ENCODE results near the gene DHRS12.

The DHRS12 gene

DNA sequence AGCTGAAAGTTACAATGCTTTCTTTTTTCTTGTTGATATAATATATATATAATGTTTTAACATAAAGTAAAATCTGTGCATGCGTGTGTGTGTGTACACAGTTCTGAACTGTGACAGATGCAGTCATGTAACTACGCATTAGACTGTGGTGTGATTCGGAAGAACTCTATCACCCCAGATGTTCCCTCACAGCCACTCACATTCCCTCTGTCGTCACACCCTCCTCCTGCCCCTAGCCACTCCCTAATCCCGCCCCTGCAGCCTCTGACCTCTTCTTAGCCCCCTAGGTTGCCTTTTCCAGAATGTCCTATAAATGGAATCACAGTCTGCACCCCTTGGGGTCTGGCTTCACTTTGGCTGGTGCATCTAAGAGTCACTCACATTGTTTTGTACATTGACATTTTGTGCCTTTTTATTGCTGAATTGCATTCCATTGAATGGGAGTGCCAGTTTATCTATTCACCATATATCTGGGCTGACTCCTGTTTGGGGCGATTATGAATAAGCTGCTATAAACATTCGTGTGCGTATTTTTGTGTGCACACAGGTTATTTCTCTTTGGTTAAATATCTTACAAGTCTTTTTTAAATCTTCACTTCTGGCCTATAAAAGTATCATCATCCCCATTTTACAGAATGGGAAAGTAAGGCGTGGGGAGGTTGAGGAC is 20.4 kb downstream of the DHRS12 start:
- no peaks in the 10 kb centered on the region for H4K20me1 ChIP-seq
- TF ChIP-seq Cebpa-rat (IDR thresholded peaks at IDR 0.05) = no peak
- H3K36me3 ChIP-seq = no peaks in the 10 kb centered on the region
- H3K27me3 ChIP-seq = no peaks in the 10 kb centered on the region
- no peaks in the 10 kb centered on the region for H3K9me3 ChIP-seq (replicated peaks in 1 of 11)
- no peak overlapping the region for H3K4me2 ChIP-seq
- no peak overlapping the region for H3K4me3 ChIP-seq
- no peak overlapping the region for H3K9ac ChIP-seq
- peaks cover 0 to 9% (median 0%) of the 10 kb centered on the region in 10 experiments; a peak in 5 of 20 replicates for H3K4me1 ChIP-seq
- no peak overlapping the region for H3K27ac ChIP-seq

DNA sequence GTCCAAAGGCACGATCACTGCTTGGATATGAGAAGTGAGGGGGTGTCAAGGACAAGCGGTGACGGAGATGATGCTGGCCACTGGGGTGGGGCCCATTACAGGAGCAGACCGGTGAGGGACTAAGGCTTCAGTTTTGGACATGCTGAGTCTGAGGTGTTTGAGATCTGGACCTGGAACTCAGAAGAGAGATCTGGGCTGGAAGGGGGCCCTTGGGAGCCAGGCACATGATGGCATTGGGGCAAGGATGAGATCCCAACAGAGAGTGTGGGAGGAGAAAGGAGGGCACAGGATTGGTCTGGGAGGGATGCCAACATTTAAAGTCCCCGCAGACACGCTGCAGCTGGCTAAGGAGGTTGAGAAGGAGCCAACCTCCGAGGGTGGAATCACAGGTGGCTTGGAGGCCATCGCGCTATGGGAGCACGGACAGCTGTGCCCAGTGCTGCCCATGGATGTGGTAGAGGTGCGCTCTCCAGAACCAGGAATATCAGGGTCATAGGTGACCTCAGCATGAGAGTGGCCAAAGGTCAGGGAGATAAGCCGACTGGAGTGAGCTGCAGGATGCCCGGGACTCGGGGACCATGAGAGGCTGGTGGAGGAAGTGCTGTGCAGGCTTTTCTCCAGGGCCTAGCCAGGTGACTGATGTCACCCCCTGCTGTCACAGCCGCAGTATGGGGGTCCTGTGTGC is 21.8 kb downstream of the DHRS12 start:
- Histone ChIP-seq H3K4me2 (no peak overlapping the region), H4K20me1 (no peaks in the 10 kb centered on the region), H3K27me3 (no peaks in the 10 kb centered on the region), H3K9ac (no peak overlapping the region), H3K36me3 (no peaks in the 10 kb centered on the region), H3K27ac (no peak overlapping the region), H3K4me1 (peaks cover 0 to 18% (median 3%) of the 10 kb centered on the region in 10 experiments; a peak in 7 of 20 replicates), H3K9me3 (replicated peaks in 1 of 11) (no peaks in the 10 kb centered on the region), H3K4me3 (no peak overlapping the region)
- TF ChIP-seq Cebpa-rat (IDR thresholded peaks at IDR 0.05) = no peak

DNA sequence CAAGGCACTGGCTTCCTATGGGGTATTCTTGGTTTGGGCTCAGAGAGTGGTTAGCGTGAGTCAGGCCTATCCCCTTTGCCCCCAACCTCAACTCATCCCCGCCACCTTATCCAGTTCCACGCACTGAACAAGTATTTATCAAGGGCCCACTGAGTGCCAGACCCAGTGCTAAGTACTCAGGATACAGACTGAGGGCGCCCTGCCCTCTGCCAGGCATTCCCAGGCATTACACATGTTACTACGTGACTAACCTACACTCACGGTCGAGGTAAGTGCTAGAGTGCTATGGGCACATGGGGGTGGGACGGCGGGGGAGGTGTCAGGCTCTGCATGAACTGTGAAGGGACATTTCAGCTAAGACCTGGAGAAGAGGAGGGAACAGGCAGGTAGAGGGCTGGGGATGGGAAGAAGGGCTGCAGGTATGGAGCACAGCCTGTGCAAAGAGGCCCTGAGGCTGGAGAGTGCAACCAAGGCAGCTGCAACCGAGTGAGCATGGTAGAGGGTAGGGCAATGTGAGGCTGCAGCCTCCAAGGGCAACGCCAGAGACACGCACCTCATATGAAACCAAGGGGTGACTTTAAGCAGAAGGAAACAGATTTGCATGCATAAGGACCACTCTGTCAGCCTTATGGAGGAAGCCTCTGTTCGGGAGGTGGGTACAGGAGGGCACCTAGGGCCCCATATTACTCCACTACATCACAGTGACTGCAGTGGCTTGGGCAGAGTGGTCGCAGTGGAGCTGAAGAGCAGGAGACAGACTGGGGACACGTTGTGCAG is 22.5 kb downstream of the DHRS12 start:
- H3K4me2 ChIP-seq = no peak overlapping the region
- no peak overlapping the region for H3K9ac ChIP-seq
- TF ChIP-seq Cebpa-rat (IDR thresholded peaks at IDR 0.05) = no peak

DNA sequence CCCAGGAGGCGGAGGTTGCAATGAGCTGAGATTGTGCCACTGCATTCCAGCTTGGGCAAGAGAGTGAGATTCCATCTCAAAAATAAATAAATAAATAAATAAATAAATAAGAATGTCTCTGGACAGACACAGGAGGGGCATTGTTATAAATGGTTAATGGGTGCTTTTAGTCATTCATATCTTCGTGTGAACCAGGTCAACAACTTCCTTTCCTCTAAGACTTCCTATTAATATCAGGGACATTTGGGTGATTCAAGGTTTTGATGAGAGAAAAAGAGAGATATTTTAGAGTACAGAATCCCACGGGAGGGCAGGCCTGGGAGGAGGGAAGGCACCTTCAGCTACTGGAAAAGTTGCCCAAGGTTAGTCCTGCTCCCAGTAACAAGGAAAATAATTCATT is 23.9 kb downstream of the DHRS12 start:
- H3K4me3 ChIP-seq = no peak overlapping the region
- no peak overlapping the region for H3K27ac ChIP-seq
- no peaks in the 10 kb centered on the region for H4K20me1 ChIP-seq
- no peaks in the 10 kb centered on the region for H3K9me3 ChIP-seq (replicated peaks in 1 of 11)
- H3K4me1 ChIP-seq = peaks cover 0 to 11% (median 2%) of the 10 kb centered on the region in 10 experiments; a peak in 6 of 20 replicates
- H3K4me2 ChIP-seq = no peak overlapping the region; a peak in 1 of 22 replicates
- no peaks in the 10 kb centered on the region for H3K27me3 ChIP-seq
- H3K9ac ChIP-seq = no peak overlapping the region
- H3K36me3 ChIP-seq = no peaks in the 10 kb centered on the region
- TF ChIP-seq Cebpa-rat (IDR thresholded peaks at IDR 0.05) = no peak

More for the DNA sequence above, 22.5 kb downstream of the DHRS12 start:
- H3K27me3 ChIP-seq = no peaks in the 10 kb centered on the region
- H4K20me1 ChIP-seq = no peaks in the 10 kb centered on the region
- H3K4me3 ChIP-seq = no peak overlapping the region
- H3K36me3 ChIP-seq = no peaks in the 10 kb centered on the region
- H3K4me1 ChIP-seq = peaks cover 0 to 18% (median 3%) of the 10 kb centered on the region in 10 experiments; a peak in 7 of 20 replicates
- no peaks in the 10 kb centered on the region for H3K9me3 ChIP-seq (replicated peaks in 1 of 11)
- H3K27ac ChIP-seq = no peak overlapping the region

DNA sequence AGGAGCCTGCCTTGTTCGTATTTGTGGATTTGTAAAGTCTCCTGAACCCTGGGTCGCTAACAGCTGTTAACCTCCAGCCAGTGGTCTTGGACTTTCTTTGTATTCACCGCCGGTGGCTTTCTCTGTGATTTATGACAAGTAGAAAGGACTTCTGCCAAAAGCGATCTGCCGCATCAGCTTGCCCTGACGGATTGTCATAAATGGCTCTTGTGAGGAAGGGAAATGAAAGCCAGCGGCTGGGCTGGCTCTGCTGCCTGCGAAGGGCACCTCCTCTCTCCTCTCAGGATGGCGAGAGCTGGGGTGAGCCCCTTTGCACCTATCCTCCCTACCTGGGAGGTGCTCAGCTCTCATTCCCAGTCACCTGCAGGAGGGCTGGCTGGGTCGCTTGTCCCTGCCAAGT is 25.6 kb downstream of the DHRS12 start:
- H3K4me3 ChIP-seq = no peak overlapping the region
- no peaks in the 10 kb centered on the region for H3K27me3 ChIP-seq
- no peaks in the 10 kb centered on the region for H4K20me1 ChIP-seq
- H3K4me2 ChIP-seq = 0 out of 22 replicates have a peak overlapping the region, but pooled peaks of 1 of the 11 experiments have one; percentile 5
- peaks cover 0 to 11% (median 2%) of the 10 kb centered on the region in 10 experiments; a peak in 6 of 20 replicates for H3K4me1 ChIP-seq
- no peaks in the 10 kb centered on the region for H3K9me3 ChIP-seq (replicated peaks in 1 of 11)
- H3K9ac ChIP-seq = no peak overlapping the region
- no peak for TF ChIP-seq Cebpa-rat (IDR thresholded peaks at IDR 0.05)
- no peaks in the 10 kb centered on the region for H3K36me3 ChIP-seq
- H3K27ac ChIP-seq = no peak overlapping the region

DNA sequence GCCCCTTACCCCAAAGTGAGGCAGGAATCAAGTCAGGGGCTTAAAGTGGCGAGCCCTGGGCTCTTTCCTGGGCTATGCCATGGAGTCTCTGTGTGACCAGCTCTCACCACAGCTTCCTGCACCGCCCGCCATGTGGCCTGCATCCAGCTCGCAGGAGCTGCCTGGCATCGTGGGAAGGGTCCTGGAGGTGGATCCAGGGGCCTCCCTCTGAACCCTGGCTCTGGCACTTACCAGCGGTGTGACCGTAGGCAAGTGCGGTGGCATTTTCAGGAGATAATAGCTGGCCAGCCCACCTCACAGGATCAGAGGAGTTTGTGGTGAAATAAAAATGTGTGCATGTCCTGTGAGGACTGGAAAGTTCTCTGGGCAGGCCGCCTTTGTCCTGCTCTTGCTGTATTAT is 26.0 kb downstream of the DHRS12 start:
- Histone ChIP-seq H3K9me3 (replicated peaks in 1 of 11) (no peaks in the 10 kb centered on the region), H4K20me1 (no peaks in the 10 kb centered on the region), H3K9ac (no peak overlapping the region), H3K27me3 (no peaks in the 10 kb centered on the region), H3K36me3 (no peaks in the 10 kb centered on the region), H3K27ac (no peak overlapping the region), H3K4me2 (peak overlapping the region in 3 of 11 experiments; percentile 5 to 37 (median 6); a peak in 2 of 22 replicates), H3K4me3 (no peak overlapping the region), H3K4me1 (peaks cover 0 to 11% (median 2%) of the 10 kb centered on the region in 10 experiments; a peak in 6 of 20 replicates)
- TF ChIP-seq Cebpa-rat (IDR thresholded peaks at IDR 0.05) = no peak

DNA sequence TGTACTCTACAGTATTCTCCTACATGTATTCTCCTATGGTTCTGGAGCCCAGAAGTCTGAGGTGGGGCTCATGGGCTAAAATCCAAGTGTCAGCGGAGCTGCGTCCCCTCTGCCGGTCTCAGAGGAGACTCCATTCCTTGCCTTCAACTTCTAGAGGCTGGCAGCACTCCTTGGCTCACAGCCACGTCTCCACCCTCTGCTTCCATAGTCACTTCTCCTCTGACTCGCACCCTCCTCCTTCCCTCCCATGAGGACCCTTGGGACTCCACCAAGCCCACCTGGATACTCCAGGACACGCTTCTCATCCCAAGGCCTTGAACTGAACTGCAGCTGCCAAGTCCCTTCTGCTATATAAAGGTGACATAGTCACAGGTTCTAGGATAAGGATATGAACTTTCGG is 27.8 kb downstream of the DHRS12 start:
- Histone ChIP-seq H3K4me3 (no peak overlapping the region), H4K20me1 (no peaks in the 10 kb centered on the region), H3K27ac (no peak overlapping the region), H3K36me3 (no peaks in the 10 kb centered on the region), H3K27me3 (no peaks in the 10 kb centered on the region), H3K9ac (no peak overlapping the region), H3K4me1 (peaks cover 0 to 11% (median 2%) of the 10 kb centered on the region in 10 experiments; a peak in 6 of 20 replicates), H3K9me3 (replicated peaks in 1 of 11) (no peaks in the 10 kb centered on the region), H3K4me2 (no peak overlapping the region)
- no peak for TF ChIP-seq Cebpa-rat (IDR thresholded peaks at IDR 0.05)

DNA sequence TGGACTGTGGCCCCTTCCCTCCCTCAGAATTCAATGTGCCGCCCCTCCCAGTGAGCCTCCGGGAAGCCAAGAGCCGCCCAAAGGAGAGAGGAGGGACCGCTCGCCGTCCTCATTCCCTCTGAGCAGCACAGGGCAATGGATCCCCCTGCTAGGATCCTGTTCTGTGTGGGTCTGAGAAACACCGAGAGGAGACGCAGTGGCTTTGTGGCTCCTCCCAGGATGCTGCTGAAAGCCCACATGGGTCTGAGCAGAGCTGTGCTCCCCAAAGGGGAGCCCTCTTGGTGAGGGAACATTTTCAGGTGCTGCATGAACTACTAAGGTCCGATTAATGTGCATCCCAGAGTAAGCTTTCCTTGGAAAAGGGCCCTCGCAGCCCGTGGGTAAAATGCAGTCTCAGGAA is 30.4 kb downstream of the DHRS12 start:
- no peak for TF ChIP-seq Cebpa-rat (IDR thresholded peaks at IDR 0.05)
- Histone ChIP-seq H3K4me1 (peaks cover 0 to 10% (median 2%) of the 10 kb centered on the region in 10 experiments; a peak in 6 of 20 replicates), H3K9ac (no peak overlapping the region), H3K9me3 (replicated peaks in 1 of 11) (no peaks in the 10 kb centered on the region), H3K4me2 (no peak overlapping the region), H3K4me3 (no peak overlapping the region), H4K20me1 (peaks cover 0 to 8% (median 0%) of the 10 kb centered on the region in 11 experiments; a peak in 2 of 22 replicates), H3K36me3 (peaks cover 0 to 6% (median 0%) of the 10 kb centered on the region in 11 experiments; a peak in 2 of 22 replicates), H3K27ac (no peak overlapping the region), H3K27me3 (no peaks in the 10 kb centered on the region)

DNA sequence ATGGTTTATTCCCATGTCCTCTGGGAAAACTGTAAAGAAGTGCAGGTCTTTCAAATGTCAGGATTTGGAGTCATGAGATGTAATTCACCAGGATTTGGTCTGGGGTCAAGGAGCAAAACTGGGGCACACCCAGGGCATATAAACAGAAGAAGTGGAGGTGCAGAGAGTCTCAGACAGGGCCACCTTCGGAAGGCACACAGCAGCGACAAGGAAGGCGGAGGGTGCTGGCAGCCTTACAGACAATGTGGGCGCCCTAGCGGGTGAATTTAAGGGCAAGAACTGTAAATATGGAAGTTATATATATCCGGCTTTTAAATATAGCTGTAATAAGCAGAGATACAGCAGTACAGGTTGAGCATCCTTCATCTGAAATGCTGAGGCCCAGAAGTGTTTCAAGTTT is 31.2 kb downstream of the DHRS12 start:
- no peak overlapping the region for H3K4me2 ChIP-seq
- TF ChIP-seq Cebpa-rat (IDR thresholded peaks at IDR 0.05) = no peak
- no peak overlapping the region for H3K9ac ChIP-seq
- H3K9me3 ChIP-seq (replicated peaks in 1 of 11) = no peaks in the 10 kb centered on the region
- no peaks in the 10 kb centered on the region for H3K27me3 ChIP-seq
- H3K4me3 ChIP-seq = no peak overlapping the region
- H4K20me1 ChIP-seq = peaks cover 0 to 8% (median 0%) of the 10 kb centered on the region in 11 experiments; a peak in 2 of 22 replicates
- no peak overlapping the region for H3K27ac ChIP-seq
- peaks cover 0 to 13% (median 0%) of the 10 kb centered on the region in 11 experiments; a peak in 2 of 22 replicates for H3K36me3 ChIP-seq
- H3K4me1 ChIP-seq = peaks cover 0 to 2% (median under 1%) of the 10 kb centered on the region in 10 experiments; a peak in 6 of 20 replicates

All from BLaER1 treated with 17β-estradiol and CSF1 and Interleukin-3, amounts not matched to agents 10 nM and 100 nM (cell line).